ENCODE measurements around the gene PPP6R3.

PPP6R3 gene

DNA sequence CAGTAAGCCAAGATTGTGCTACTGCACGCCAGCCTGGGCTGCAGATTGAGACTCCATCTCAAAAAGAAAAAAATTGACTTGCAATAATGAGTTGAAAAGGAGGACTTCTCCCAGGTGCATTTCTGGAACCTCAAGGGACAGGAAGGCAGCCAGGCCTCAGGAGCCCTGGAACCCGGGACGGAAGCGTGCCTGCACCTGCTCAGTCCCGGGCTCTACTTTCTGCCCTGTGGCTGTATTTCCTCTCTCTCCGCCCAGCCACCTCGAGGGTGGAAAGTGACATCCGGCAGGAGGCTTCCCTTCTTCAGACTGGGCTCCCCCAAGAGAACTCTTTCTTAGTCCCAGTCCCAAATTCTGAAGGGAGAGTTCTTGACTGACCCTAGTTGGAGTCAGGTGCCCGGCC is 203.6 kb downstream of the PPP6R3 start:
- DNase-seq (ENCODE audit: low read depth in 1 of 2, low spot score in 1 of 2): no peak

GRCh38 chr11:68664906-68665305 is 204.4 kb downstream of the PPP6R3 start:
- no peak for DNase-seq (ENCODE audit: low read depth in 1 of 2, low spot score in 1 of 2)

All from activated CD4-positive, alpha-beta T cell treated with anti-CD3 and anti-CD28 coated beads, Interleukin-2, amount 50 U/mL, for 24 hours (primary cell).